CD14-positive monocyte (primary cell): ENCODE results near the gene FCSK. TPM values are rescaled to one million over a fixed set of nuclear protein-coding genes. Genes with fewer than 3 reads are reported as not detected.

ENCODE experiments used
- DNase-seq, 3 donors: peaks; one replicate each; pipeline ENCODE4 v3.0.0-alpha.2; 2011 to 2022
- H2AFZ ChIP-seq: 2 replicates; pipeline ENCODE4 v1.6.0; 2012; ENCODE audit warnings: mild to moderate bottlenecking, low read depth, low read length, inconsistent platforms; ENCODE audit not compliant: insufficient read depth, poor library complexity, severe bottlenecking
- H3K27ac ChIP-seq, 2 donors: 1 replicate in 1 of 2; 2 replicates in 1 of 2; pipeline ENCODE4 v1.5.1; 2012 to 2013; ENCODE audit warnings: low read length in 2 of 2, control low read depth in 1 of 2, inconsistent platforms in 1 of 2, low read depth in 1 of 2, mild to moderate bottlenecking in 1 of 2
- H3K27me3 ChIP-seq, 2 donors: one replicate each; pipeline versions ENCODE4 v1.6.0 to v1.6.1; 2011 to 2013; ENCODE audit warnings: low read length in 2 of 2; ENCODE audit not compliant: control insufficient read depth in 2 of 2, insufficient read depth in 2 of 2
- H3K36me3 ChIP-seq, 2 donors: replicated peaks in 1 of 2; 1 replicate in 1 of 2; 2 replicates in 1 of 2; pipeline versions ENCODE4 v1.5.1 to v1.6.1; 2012 to 2013; ENCODE audit warnings: low read length in 2 of 2, control low read depth in 1 of 2, inconsistent platforms in 1 of 2, mild to moderate bottlenecking in 1 of 2; ENCODE audit not compliant: insufficient read depth in 2 of 2, control insufficient read depth in 1 of 2
- H3K4me1 ChIP-seq, 2 donors: 1 replicate in 1 of 2; 2 replicates in 1 of 2; pipeline versions ENCODE4 v1.5.1 to v1.6.1; 2012 to 2013; ENCODE audit warnings: low read length in 2 of 2, control low read depth in 1 of 2, inconsistent platforms in 1 of 2, mild to moderate bottlenecking in 1 of 2, moderate library complexity in 1 of 2; ENCODE audit not compliant: insufficient read depth in 2 of 2, control insufficient read depth in 1 of 2
- H3K4me2 ChIP-seq: replicated peaks from 2 replicates; pipeline ENCODE3; 2012; ENCODE audit warnings: low read length, moderate library complexity, mild to moderate bottlenecking; ENCODE audit not compliant: poor library complexity, severe bottlenecking; ENCODE audit errors: extremely low read depth
- H3K4me3 ChIP-seq, 3 experiments: fragments of 200-600 bp in 1 of 3; sonication (generic) in 1 of 3; replicated peaks in 1 of 3; 1 replicate in 2 of 3; 2 replicates in 1 of 3; pipeline ENCODE4 v1.5.1; 2011 to 2013; ENCODE audit warnings: low read length in 3 of 3, mild to moderate bottlenecking in 3 of 3, control low read depth in 2 of 3, low read depth in 2 of 3, inconsistent platforms in 1 of 3, moderate library complexity in 1 of 3
- H3K79me2 ChIP-seq: 2 replicates; pipeline ENCODE4 v1.6.0; 2012; ENCODE audit warnings: mild to moderate bottlenecking, control low read depth, inconsistent platforms, low read length, moderate library complexity; ENCODE audit not compliant: insufficient read depth
- H3K9ac ChIP-seq: 2 replicates; pipeline ENCODE4 v1.6.0; 2017; ENCODE audit warnings: low read length, mild to moderate bottlenecking; ENCODE audit not compliant: insufficient read depth, poor library complexity, severe bottlenecking
- H3K9me3 ChIP-seq, 2 donors: replicated peaks in 1 of 2; 1 replicate in 1 of 2; 2 replicates in 1 of 2; pipeline versions ENCODE4 v1.5.1 to v1.6.1; 2012 to 2013; ENCODE audit warnings: low read length in 2 of 2, control low read depth in 1 of 2; ENCODE audit not compliant: control insufficient read depth in 1 of 2, insufficient read depth in 1 of 2
- H4K20me1 ChIP-seq: 2 replicates; pipeline ENCODE4 v1.6.0; 2012; ENCODE audit warnings: mild to moderate bottlenecking, low read length, control low read depth, moderate library complexity; ENCODE audit not compliant: insufficient read depth
- H3K27ac Mint-ChIP-seq, 7 donors: one replicate each; pipeline ENCODE4 v1.8.0; 2020; ENCODE audit warnings: mild to moderate bottlenecking in 7 of 7, mixed read lengths in 7 of 7, moderate library complexity in 6 of 7, inconsistent platforms in 2 of 7
- H3K27me3 Mint-ChIP-seq, 3 donors: one replicate each; pipeline ENCODE4 v1.8.0; 2021 to 2022; ENCODE audit warnings: low read depth in 3 of 3, mild to moderate bottlenecking in 3 of 3, mixed read lengths in 3 of 3, moderate library complexity in 3 of 3, inconsistent platforms in 1 of 3
- H3K36me3 Mint-ChIP-seq, 2 donors: one replicate each; pipeline ENCODE4 v1.8.0; 2020; ENCODE audit warnings: mixed read lengths in 2 of 2, inconsistent platforms in 1 of 2, mild to moderate bottlenecking in 1 of 2
- H3K4me1 Mint-ChIP-seq: one replicate; pipeline ENCODE4 v1.8.0; 2020; ENCODE audit warnings: mild to moderate bottlenecking, mixed read lengths
- H3K4me3 Mint-ChIP-seq, 2 donors: one replicate each; pipeline ENCODE4 v1.8.0; 2020; ENCODE audit warnings: mild to moderate bottlenecking in 2 of 2, mixed read lengths in 2 of 2, moderate library complexity in 1 of 2
- H3K9me3 Mint-ChIP-seq, 7 donors: one replicate each; pipeline ENCODE4 v1.8.0; 2020 to 2022; ENCODE audit warnings: mixed read lengths in 7 of 7, mild to moderate bottlenecking in 6 of 7, moderate library complexity in 6 of 7, inconsistent platforms in 2 of 7
- CTCF ChIP-seq: fragments of 200-600 bp; IDR thresholded peaks from one replicate; pipeline ENCODE4 v1.8.0; 2022; ENCODE audit warnings: antibody characterized with exemption, mild to moderate bottlenecking
- WGBS: methylation state at CpG from one replicate; pipeline ENCODE4 v1.1.5; 2013; ENCODE audit warnings: missing lambda C conversion rate; ENCODE audit not compliant: insufficient coverage; 5-methylcytosine and 5-hydroxymethylcytosine counted together
- intact Hi-C, 2 donors: fragments of 100-400 bp; cut with micrococcal nuclease; formaldehyde crosslinking; loops; one replicate each; pipeline versions ENCODE4 v1.15.0 to v1.15.1; 2023
- polyA plus RNA-seq, 3 donors: library from polyadenylated mRNA; depleted of rRNA in 1 of 3; unstranded in 2 of 3; stranded (reverse) in 1 of 3; fragments of 300-500 nt in 2 of 3; fragments of >200 nt in 1 of 3; fragmentation: Illumina TruSeq in 2 of 3; gene quantifications; 1 replicate in 2 of 3; 2 replicates in 1 of 3; pipeline ENCODE4 v1.2.3, GENCODE V29; 2012 to 2021

Gene FCSK
- polyA plus RNA-seq, 3 donors = 4.2 to 19.0 (median 6.4) TPM

GRCh38 chr16:70455910-70456309 is 1.5 kb downstream of the FCSK start:
- no peak overlapping the region for H3K27ac ChIP-seq
- Mint-ChIP-seq H3K27me3 (peaks cover 2 to 12% (median 4%) of the 10 kb centered on the region in 3 donors), H3K4me3 (peak overlapping the region in 1 of 2 donors; percentile 90), H3K4me1 (peaks cover 24% of the 10 kb centered on the region), H3K27ac (no peak overlapping the region), H3K36me3 (peaks cover 0 to 2% of the 10 kb centered on the region in 2 donors), H3K9me3 (peaks cover 0 to 4% (median 0%) of the 10 kb centered on the region in 7 donors)
- no peak for DNase-seq
- no peak overlapping the region for H3K4me2 ChIP-seq
- no peak overlapping the region for H3K9ac ChIP-seq
- no peaks in the 10 kb centered on the region for H4K20me1 ChIP-seq
- intact Hi-C loops = loop anchor here (5.0 to 10.0 kb wide), 2 partner anchors 69 to 74 kb away; partner anchors contain the start of genes COG4 (in 1 of the 2) and SF3B3 (in 1 of the 2)
- peaks cover 11 to 19% of the 10 kb centered on the region in 2 donors for H3K4me1 ChIP-seq
- WGBS = 91% methylated on average over 5 of the region's 7 CpGs
- H3K27me3 ChIP-seq = peaks cover 0 to 7% of the 10 kb centered on the region in 2 donors
- TF ChIP-seq CTCF = no peak
- no peak overlapping the region for H2AFZ ChIP-seq
- no peak overlapping the region for H3K4me3 ChIP-seq
- H3K9me3 ChIP-seq = no peaks in the 10 kb centered on the region
- H3K36me3 ChIP-seq = no peaks in the 10 kb centered on the region
- H3K79me2 ChIP-seq = no peaks in the 10 kb centered on the region

GRCh38 chr16:70457446-70458166 is 3.2 kb downstream of the FCSK start:
- Histone ChIP-seq H2AFZ (no peak overlapping the region), H3K27me3 (no peaks in the 10 kb centered on the region), H4K20me1 (no peaks in the 10 kb centered on the region), H3K9ac (no peak overlapping the region), H3K36me3 (peaks cover 0 to 4% of the 10 kb centered on the region in 2 donors), H3K9me3 (no peaks in the 10 kb centered on the region), H3K4me1 (peaks cover 11 to 19% of the 10 kb centered on the region in 2 donors), H3K4me2 (no peak overlapping the region), H3K27ac (no peak overlapping the region), H3K4me3 (no peak overlapping the region), H3K79me2 (no peaks in the 10 kb centered on the region)
- Mint-ChIP-seq H3K27me3 (peaks cover 2 to 4% (median 2%) of the 10 kb centered on the region in 3 donors), H3K4me1 (peaks cover 24% of the 10 kb centered on the region), H3K36me3 (peaks cover 2 to 4% of the 10 kb centered on the region in 2 donors), H3K27ac (peak overlapping the region in 1 of 7 donors; percentile 32), H3K4me3 (no peak overlapping the region), H3K9me3 (peaks cover 0 to 4% (median 0%) of the 10 kb centered on the region in 7 donors)
- no peak for DNase-seq
- 100% methylated on average over 2 of the region's 5 CpGs for WGBS
- TF ChIP-seq CTCF = no peak
- intact Hi-C loops = loop anchor here (5.0 to 10.0 kb wide), 2 partner anchors 67 to 75 kb away; partner anchors contain the start of genes COG4 (in 1 of the 2) and SF3B3 (in 1 of the 2)
